Lower leg skin (tissue), 3 donors: ENCODE results near the gene CCDC149.

ENCODE experiments used
- POLR2A ChIP-seq, 2 donors: fragments of 450-650 bp; IDR thresholded peaks; one replicate each; pipeline ENCODE4 v1.6.1; 2016 to 2017; ENCODE audit warnings: antibody characterized with exemption in 2 of 2, mild to moderate bottlenecking in 1 of 2, moderate library complexity in 1 of 2
- TF ChIP-seq, protein P1 (sequence below), 3 donors: fragments of 450-650 bp; IDR thresholded peaks; one replicate each; pipeline ENCODE4 v1.5.1; 2016; ENCODE audit warnings: antibody characterized with exemption in 3 of 3, mild to moderate bottlenecking in 3 of 3, moderate library complexity in 2 of 3

DNA sequence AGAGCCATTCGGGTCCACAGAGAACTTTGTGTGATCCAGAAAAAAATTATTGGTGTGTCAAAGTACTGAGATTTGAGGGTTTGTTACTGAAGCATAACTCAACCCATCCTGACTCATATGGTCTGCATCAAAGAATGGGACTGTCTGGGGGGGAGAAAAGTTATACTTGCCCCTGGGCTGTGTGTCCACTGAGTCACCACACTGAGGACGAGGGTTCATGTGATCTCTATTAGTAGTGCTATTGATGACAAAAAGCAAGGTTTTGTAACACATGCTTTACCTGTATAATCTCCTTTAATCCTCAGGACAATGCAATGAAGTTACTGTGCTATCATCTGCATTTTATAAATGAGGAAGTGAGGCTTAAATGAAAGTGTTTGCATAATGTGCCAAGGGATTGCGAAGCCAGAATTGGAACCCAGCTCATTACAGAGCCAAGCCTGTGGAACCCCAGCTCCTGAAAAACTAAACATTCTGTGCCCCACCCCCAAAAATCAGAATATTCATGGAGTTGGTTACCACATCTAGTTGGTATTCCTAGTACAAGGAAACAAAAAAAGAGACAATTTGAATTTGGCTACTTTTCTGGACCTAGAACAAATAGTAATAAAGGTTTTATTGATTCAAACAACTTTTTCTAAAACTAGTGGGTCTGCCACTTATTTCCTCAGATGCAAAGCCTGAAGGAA, 31.2 kb downstream of the CCDC149 start:
- TF ChIP-seq, protein P1, sequence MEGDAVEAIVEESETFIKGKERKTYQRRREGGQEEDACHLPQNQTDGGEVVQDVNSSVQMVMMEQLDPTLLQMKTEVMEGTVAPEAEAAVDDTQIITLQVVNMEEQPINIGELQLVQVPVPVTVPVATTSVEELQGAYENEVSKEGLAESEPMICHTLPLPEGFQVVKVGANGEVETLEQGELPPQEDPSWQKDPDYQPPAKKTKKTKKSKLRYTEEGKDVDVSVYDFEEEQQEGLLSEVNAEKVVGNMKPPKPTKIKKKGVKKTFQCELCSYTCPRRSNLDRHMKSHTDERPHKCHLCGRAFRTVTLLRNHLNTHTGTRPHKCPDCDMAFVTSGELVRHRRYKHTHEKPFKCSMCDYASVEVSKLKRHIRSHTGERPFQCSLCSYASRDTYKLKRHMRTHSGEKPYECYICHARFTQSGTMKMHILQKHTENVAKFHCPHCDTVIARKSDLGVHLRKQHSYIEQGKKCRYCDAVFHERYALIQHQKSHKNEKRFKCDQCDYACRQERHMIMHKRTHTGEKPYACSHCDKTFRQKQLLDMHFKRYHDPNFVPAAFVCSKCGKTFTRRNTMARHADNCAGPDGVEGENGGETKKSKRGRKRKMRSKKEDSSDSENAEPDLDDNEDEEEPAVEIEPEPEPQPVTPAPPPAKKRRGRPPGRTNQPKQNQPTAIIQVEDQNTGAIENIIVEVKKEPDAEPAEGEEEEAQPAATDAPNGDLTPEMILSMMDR (IDR thresholded peaks at IDR 0.05): no peak
- no peak for TF ChIP-seq POLR2A (IDR thresholded peaks at IDR 0.05)
